GM19467 (cell line): ENCODE data around the gene NFAT5.
"Not testable (repeated sequence)": the region's sequence is repeated elsewhere in the genome, so short reads cannot be mapped to it uniquely, and the experiment has no call there.

ENCODE experiments used
- ATAC-seq: cut with Tn5 transposase; IDR thresholded peaks from one replicate; pipeline ENCODE4 v1.9.1; 2021; ENCODE audit warnings: mild to moderate bottlenecking, moderate library complexity; ENCODE audit not compliant: unreplicated experiment

NFAT5 gene

DNA sequence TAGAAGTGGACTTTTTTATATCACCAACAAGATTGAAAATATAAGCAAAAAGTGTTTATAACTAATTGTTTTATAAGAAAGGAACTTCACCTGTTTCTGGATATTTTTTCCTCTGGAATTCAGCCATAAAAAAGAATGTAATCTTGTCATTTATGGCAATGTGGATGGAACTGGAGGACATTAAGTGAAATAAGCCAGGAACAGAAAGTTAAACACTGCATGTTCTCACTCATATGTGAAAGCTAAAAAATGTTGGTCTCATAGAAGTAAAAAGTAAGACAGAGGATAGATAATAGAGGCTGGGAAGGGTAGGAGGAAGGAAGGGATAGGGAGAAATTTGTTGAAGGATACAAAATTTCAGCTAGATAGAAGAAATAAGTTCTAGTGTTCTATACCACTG lies 67.6 kb downstream of the NFAT5 start:
- ATAC-seq = no peak

DNA sequence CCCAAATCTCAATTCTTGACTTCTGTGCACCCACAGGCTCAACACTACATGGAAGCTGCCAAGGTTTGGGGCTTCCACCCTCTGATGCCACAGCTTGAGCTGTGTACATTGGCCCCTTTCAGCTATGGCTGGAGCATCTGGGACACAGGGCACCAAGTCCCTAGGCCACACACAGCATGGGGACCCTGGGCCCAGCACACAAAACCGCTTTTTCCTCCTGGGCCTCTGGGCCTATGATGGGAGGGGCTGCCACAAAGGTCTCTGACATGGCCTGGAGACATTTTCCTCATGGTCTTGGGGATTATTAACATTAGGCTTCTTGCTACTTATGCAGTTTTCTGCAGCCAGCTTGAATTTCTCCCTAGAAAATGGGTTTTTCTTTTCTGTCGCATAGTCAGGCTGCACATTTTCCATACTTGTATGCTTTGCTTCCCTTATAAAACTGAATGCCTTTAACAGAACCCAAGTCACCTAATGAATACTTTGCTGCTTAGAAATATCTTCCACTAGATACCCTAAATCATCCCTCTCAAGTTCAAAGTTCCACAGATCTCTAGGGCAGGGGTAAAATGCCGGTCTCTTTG lies 70.9 kb downstream of the NFAT5 start:
- not testable (repeated sequence) for ATAC-seq

DNA sequence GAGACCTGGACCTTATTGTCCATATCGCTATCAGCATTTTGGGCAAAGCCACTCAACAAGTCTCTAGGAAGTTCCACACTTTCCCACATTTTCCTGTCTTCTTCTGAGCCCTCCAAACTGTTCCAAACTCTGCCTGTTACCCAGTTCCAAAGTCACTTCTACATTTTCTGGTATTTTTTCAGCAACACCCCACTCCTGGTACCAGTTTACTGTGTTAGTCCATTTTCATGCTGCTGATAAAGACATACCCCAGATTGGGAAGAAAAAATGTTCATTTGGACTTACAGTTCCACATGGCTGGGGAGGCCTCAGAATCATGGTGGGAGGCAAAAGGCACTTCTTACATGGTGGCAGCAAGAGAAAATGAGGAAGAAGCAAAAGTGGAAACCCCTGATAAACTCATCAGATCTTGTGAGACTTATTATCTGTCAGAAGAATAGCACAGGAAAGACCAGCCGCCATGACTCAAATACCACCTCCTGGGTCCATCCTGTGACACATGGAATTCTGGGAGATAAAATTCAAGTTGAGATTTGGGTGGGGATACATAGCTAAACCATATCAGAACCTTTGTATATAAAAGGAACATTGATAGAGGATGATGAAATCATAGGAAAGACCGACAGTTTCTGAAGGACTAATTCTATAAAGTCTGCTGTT lies 71.6 kb downstream of the NFAT5 start:
- ATAC-seq = not testable (repeated sequence)

DNA sequence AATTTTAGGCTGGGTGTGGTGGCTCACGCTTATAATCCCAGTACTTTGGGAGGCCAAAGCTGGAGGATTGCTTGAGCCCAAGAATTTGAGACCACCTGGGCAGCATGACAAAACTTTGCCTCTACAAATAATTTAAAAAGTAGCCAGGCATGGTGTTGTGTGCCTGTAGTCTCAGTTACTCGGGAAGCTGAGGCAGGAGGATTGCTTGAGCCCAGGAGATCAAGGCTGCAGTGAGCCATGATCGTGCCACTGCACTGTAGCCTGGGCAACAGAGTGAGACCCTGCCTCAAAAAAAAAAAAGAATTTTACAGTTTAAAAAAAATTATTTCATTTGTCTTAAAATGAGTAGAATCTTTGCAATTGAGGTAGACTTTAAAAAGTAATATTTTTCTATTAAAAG lies 78.2 kb downstream of the NFAT5 start:
- not testable (repeated sequence) for ATAC-seq

DNA sequence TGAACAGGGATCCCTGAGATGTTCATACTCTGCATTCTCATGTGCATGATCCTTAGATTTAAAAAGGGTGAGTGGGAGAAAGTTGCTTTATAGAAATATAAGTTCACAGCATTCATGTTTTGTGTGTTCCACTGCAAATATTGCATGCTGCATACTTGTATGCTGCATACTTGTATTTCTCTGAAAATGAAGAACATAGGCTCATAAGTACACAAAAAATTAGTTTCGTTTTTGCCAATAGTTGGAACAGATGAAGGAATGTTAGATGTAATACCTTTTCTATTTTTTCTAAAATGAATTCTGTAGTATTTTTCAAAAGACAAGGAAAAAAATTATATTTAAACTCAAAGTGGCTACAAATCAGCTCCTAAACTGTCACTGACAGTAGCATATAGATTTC lies 79.0 kb downstream of the NFAT5 start:
- no peak for ATAC-seq

DNA sequence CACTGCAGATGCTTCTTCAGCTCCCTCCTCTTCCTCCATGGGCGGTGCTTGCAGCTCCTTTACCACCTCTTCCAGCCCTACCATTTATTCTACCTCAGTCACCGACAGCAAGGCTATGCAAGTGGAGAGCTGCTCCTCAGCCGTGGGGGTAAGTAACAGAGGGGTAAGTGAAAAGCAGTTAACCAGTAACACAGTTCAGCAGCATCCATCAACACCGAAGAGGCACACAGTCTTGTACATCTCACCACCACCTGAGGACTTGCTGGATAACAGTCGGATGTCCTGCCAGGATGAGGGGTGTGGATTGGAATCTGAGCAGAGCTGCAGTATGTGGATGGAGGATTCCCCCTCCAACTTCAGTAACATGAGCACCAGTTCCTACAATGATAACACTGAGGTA lies 81.3 kb downstream of the NFAT5 start:
- ATAC-seq = no peak

DNA sequence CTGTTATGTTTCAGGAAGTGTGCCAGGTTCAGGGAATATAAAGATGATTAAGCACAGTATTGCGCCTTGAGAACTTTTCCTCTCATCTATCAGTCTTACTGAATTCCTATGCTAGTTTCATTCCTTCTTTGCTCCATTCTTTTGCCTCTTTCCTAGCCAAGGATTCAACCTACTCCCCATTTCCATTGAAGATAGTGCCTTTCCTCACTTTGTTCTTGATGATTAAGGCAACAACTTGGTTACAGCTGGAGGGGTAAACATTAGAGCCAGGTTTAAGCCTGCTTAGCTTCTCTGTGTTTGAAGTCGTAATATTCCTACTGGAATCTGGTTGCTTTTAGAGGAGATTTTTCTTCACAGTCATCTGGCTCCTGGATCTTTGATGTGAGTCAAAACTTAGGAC lies 85.5 kb downstream of the NFAT5 start:
- ATAC-seq = no peak

DNA sequence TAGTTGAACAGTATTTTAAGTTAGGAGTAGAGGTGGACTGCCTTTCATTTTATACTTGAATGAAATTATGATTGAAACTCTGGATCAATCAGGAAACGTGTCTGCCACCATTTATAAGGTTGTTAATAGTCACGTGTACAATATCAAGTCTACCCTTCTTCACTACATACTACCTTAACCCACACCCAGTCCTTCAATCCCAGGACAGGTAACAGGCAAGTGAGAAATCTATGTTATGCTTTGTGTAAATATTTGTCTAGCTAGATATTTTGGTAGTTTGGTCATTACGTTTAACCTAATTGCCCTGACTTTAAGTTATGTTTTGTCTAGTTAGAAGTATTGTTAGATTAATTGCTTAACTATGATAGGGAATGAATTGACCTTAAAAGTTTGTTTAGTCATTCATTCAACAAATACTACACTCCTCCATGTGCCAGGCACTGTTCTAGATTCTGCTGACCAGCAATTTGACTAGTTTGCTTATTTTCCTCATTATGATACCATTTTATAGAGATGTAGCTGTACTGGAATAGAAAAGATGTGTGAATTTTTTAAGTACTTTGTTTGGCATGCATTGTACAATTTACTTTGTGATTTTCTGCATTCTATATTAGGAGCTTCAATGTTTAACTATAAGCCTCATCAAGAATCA lies 88.6 kb downstream of the NFAT5 start:
- ATAC-seq = no peak

DNA sequence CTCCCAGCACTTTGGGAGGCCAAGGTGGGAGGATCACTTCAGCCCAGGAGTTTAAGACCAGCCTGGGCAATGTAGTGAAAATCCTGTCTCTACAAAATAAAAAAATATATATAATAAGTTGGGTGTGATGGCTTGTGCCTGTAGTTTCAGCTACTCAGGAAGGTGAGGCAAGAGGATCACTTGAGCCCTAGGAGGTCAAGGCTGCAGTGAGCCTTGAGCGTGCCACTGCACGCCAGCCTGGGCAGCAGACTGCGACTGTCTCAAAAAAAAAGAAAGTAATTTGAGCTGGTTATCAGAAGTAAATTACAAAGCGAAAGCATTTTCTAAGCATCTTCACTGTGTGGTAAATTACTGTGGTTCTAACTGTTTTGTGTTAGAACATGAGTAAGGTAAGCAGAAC lies 94.4 kb downstream of the NFAT5 start:
- ATAC-seq = no peak

DNA sequence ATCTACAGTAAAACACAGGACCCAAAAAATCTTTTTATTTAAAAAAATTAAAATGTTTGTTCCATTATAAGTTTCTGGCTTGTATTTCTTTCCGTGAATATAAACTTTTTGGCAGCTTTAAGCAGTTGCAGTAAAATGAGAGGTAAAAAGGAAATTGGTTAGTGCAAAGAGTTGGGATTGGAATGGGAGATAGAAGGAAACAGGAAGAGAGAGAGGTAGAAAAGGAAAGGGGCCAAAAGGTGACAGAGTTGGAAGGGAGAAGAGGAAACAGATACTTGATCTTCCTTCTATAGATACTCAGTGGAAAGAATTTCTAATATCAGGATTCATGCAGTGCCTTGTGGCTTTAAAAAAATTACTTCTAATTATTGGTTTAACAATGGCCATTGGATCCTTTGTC lies 97.1 kb downstream of the NFAT5 start:
- ATAC-seq = no peak

DNA sequence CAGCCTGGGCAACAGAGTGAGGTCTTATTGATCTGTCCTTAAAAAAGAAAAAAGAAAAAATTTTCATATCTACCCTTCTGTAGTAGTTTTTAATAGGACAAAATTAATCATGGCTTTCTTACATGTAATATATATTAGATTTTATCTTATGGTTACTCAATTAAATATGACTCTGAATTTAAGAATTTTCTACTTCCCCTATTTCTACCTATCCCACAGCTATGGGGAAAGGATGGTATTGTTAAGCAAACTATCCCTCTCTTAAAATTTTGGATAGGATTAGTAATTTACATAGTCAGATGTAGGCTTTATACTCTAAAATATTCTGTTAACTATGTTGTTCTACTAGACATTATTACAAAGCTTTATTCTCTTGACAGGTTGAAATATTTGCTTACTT lies 98.1 kb downstream of the NFAT5 start:
- no peak for ATAC-seq

DNA sequence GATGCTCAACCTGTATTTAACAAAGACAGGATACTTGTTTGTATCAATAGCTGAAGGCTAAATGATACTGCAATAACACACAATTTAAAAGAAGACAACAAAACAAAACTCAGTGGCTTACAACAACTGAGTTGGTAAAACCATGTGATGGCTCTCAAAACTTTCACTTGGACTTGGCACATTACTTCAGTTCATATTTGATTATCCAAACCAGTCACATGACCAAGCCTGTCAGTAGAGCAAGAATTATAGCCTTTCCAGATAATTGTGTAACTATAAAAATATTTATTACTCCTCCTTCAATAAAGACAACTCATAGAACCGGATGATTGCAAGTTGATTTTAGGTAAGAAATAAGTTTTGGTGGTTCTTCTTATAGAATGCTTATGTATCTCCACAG lies 103.8 kb downstream of the NFAT5 start:
- ATAC-seq = no peak

DNA sequence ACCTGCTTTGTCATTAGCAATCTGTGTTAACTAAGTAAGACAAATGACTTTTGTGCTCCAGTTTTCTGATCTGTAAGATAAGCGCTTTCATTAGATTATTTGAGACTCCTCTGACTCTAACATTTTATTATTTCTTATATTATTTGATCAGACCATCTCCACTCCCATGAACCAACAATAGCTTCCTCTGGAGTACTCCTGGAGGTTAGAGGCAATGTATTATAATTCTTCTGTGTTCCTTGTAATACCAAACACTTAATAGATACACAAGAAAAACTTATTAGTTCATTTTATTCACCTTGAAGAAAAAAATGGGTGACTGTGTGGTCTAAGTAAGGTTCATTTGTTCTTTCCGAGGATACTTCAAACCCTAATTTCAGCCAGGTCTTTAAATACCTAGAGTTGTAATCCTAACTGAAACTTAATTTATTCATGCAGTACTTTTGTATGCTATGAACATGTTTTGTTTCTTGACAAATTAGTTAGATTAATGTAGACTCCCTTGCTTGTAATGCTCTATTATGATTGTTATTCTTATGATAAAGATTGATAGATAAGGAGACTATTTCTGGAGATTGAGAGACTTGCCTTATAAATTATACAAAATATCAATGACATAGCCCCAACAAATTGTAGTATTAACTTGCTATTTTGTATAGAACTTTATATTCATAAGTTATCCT lies 106.7 kb downstream of the NFAT5 start:
- no peak for ATAC-seq

DNA sequence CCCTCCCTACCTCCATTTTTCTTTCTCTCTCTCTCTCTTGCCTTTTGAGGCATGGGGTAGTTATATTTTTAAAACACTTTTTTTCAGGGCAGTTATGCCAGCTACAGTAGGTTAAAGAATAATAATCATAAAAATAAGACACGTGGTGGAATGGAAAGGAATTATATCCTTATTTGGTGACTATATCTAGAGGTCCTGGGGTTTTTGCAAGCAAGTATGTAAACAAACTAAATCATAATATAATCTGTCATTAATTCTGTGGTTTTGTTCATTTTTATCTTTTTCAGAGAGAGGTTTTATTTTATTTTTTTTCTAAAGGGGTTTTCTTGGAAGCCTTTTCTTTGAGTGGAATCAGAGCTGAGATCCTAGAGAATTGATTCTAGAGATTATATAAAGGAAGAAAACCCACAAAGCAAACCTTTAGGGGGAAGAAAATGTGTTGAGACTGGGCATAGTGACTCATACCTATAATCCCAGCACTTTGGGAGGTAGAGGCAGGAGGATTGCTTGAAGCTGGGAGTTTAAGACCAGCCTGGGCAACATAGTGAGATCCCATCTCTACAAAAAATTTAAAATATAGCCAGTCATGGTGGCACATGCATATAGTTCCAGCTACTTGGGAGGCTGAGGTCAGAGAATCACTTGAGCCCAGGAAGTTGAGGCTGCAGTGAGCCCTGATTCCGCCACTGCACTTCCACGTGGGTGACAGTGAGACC lies 107.4 kb downstream of the NFAT5 start:
- ATAC-seq = no peak

DNA sequence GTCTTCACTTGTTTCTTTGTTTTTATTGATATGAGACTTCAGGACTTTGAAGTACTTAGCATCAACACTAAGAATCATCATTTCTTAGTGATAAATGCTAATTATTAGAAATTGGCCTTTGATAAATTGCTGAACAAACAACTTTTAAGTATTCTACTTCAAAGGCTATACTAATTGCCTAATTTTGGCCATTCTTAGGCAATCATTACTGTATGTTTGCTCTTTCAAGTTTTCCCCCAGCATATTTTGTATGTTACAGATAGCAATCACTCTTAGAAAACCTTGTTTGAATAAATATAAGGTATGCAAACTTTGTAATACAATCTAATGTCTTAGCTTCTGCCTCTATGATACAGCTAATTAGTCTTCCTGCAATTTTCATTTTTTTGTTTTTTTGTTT lies 114.6 kb downstream of the NFAT5 start:
- ATAC-seq = no peak

DNA sequence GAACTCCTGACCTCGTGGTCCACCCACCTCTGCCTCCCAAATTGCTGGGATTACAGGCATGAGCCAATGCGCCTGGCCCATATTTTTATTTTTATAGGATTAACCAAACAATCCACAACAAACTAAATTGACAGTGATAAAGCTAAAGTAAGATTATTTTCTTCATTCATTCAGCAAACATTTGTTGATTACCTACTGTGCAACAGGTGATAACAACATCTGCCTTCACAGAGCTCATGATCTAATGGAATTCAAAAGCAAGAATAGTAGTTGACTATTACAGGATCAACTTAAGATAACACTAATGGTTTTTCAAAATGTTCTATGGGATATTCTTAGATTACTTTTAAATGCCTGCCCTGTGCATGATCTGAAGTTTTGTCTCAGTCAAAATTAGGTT lies 122.8 kb downstream of the NFAT5 start:
- no peak for ATAC-seq

DNA sequence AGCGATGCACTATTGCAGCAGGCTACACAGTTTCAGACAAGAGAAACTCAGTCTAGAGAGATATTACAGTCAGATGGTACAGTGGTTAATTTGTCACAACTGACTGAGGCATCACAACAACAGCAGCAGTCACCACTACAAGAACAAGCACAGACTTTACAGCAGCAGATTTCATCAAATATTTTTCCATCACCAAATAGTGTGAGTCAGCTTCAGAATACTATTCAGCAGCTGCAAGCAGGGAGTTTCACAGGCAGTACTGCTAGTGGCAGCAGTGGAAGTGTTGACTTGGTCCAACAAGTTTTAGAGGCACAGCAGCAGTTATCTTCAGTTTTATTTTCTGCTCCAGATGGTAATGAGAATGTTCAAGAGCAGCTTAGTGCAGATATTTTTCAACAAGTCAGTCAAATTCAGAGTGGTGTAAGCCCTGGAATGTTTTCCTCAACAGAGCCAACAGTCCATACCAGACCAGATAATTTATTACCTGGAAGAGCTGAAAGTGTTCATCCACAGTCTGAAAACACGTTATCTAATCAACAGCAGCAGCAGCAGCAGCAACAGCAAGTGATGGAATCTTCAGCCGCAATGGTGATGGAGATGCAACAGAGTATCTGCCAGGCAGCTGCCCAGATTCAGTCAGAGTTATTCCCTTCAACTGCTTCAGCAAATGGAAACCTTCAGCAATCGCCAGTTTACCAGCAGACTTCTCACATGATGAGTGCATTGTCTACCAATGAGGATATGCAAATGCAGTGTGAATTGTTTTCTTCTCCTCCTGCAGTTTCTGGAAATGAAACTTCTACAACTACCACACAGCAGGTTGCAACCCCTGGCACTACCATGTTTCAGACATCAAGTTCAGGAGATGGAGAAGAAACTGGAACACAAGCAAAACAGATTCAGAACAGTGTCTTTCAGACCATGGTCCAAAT lies 126.5 kb downstream of the NFAT5 start:
- ATAC-seq = no peak

DNA sequence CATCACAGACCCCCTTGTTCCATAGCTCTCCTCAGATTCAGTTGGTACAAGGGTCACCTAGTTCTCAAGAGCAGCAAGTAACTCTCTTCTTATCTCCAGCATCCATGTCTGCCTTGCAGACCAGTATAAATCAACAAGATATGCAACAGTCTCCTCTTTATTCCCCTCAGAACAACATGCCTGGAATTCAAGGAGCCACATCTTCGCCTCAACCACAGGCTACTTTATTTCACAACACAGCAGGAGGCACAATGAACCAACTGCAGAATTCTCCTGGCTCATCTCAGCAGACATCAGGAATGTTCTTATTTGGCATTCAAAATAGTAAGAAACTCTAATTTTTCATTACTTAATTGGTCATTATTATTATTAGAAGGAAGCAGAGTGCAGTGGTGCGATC lies 128.2 kb downstream of the NFAT5 start:
- no peak for ATAC-seq

DNA sequence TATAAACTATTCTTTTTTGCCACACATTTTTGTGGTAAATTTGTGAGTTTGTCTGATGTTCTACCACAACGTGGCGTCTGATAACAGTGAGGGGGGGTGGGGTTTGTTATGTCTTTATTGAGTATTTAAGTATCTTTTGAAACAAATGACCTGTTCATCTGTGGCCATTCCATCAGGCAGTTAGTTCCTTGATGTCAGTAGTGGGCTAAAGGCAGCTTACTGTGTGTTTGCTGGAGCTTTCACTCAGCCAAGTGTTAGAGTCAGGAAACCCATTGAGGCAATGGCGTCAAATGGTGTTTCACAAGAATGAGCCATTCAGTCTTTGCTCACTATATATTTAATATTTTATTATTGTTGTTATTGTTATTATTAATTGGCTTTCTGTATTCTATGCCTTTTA lies 132.6 kb downstream of the NFAT5 start:
- no peak for ATAC-seq

DNA sequence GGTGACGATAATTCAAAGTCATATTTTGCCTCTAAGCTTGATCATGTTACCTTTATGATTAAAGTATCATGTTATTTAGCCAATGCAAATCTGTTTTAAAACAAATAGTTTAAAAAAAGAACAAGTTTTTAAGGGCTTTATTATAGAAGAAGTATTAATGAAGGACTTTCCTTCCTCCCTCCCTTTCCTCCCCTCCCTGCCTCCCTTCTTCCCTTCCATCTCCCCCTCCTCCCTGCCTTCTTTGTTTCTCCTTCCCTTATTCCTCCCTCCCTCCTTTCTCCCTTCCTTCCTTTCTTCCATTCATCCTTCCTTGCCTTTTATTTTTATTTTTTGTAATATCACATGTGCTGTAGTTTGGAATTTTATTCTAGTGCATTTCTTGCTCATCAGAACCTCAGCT lies 134.1 kb downstream of the NFAT5 start:
- no peak for ATAC-seq
